HL-60 (cell line): Measurements from ENCODE around the gene COX7A1.

Source experiments
- GABPA ChIP-seq: IDR thresholded peaks from 2 replicates; pipeline ENCODE4 v1.6.1; 2012; ENCODE audit warnings: low read depth
- POLR2AphosphoS5 ChIP-seq: IDR thresholded peaks from 2 replicates; pipeline ENCODE4 v1.6.1; 2012; ENCODE audit warnings: low read depth
- SPI1 ChIP-seq: IDR thresholded peaks from 2 replicates; pipeline ENCODE4 v1.6.1; 2012; ENCODE audit warnings: low read depth, mild to moderate bottlenecking, borderline replicate concordance
- TF ChIP-seq, protein P1 (sequence below): IDR thresholded peaks from one replicate; pipeline ENCODE4 v1.5.1; 2011; ENCODE audit warnings: low read length, control low read depth, inconsistent platforms; ENCODE audit not compliant: insufficient read depth

GRCh38 chr19:36151144-36152018 is 866 bp downstream of the COX7A1 start:
- TF ChIP-seq, protein P1, sequence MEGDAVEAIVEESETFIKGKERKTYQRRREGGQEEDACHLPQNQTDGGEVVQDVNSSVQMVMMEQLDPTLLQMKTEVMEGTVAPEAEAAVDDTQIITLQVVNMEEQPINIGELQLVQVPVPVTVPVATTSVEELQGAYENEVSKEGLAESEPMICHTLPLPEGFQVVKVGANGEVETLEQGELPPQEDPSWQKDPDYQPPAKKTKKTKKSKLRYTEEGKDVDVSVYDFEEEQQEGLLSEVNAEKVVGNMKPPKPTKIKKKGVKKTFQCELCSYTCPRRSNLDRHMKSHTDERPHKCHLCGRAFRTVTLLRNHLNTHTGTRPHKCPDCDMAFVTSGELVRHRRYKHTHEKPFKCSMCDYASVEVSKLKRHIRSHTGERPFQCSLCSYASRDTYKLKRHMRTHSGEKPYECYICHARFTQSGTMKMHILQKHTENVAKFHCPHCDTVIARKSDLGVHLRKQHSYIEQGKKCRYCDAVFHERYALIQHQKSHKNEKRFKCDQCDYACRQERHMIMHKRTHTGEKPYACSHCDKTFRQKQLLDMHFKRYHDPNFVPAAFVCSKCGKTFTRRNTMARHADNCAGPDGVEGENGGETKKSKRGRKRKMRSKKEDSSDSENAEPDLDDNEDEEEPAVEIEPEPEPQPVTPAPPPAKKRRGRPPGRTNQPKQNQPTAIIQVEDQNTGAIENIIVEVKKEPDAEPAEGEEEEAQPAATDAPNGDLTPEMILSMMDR, result no peak
- TF ChIP-seq GABPA (no peak), SPI1 (no peak), POLR2AphosphoS5 (no peak)
